Stimulated activated CD8-positive, alpha-beta memory T cell treated with anti-CD3 and anti-CD28 coated beads, Interleukin-12 subunit alpha, Interleukin-12 subunit beta, amount 100 ng/mL, for 1 hour (primary cell): ENCODE results near the gene SLC25A12.
"Not testable (repeated sequence)": the region's sequence is repeated elsewhere in the genome, so short reads cannot be mapped to it uniquely, and the experiment has no call there.

Experiments used
- DNase-seq: peaks from one replicate; pipeline ENCODE4 v3.0.0-alpha.2; 2020; ENCODE audit warnings: low read depth

SLC25A12 gene

DNA sequence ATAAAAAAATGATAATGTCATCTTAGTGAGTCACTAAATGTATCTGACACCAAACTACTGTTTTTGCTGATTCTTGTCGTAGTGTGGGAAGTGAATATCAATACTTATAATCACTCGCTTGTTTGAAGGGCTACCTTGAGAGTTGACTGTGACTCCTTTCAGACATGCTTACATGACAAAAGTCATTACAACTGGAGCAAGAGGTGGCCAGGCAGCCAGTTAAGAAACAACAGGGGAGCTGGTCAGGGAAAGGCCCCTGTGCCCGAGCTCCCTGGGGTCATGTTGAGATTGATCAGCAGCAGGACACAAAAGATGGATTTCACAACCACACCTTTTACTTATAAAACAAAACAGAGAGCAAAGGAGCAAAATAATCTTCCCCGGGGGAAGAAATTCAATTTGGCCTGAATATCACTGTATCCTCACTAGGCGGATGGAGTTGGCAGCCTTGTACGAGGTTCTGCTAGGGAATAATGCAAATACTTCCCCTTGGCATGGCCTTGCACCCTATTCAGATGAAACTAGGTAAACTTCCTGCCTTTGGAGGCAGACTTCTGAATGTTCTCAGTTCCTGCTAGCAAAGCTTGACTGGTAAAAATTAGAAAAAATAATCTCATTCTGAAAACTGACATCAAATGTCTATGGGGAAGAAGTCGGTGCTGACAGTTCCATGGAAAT, 105.6 kb downstream of the SLC25A12 start:
- DNase-seq: no peak

- no peak for DNase-seq
Measured at GRCh38 chr2:171787333-171788072, 106.5 kb downstream of the SLC25A12 start.

GRCh38 chr2:171785450-171785849, 108.6 kb downstream of the SLC25A12 start:
- DNase-seq: no peak

DNA sequence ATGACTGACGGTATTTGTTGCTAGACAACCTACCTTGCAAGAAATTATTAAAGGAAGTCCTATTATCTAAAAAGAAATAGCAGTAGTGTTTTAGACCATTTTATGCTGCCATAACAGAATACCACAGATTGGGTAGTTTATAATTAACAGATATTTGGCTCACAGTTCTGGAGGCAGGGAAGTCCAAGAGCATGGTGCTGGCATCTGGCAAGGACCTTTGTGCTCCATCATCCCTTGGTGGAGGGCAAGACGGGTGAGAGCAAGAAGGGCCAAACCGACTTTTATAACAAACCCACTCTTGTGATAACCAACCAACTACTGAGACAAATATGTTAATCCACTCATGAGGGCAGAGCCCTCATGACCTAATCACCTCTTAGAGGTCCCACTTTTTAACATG, 115.5 kb downstream of the SLC25A12 start:
- DNase-seq: no peak

DNA sequence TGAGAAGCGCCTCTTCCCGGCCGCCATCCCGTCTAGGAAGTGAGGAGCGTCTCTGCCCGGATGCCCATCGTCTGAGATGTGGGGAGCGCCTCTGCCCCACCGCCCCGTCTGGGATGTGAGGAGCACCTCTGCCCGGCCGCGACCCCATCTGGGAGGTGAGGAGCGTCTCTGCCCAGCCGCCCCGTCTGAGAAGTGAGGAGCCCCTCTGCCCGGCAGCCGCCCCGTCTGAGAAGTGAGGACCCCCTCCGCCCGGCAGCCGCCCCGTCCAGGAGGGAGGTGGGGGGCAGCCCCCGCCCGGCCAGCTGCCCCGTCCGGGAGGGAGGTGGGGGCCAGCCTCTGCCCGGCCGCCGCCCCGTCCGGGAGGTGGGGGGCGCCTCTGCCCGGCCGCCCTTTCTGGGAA, 119.5 kb downstream of the SLC25A12 start:
- DNase-seq: not testable (repeated sequence)

- DNase-seq: no peak
Measured at GRCh38 chr2:171772373-171772772, 121.7 kb downstream of the SLC25A12 start.

GRCh38 chr2:171771463-171771862, 122.6 kb downstream of the SLC25A12 start:
- DNase-seq: no peak

DNA sequence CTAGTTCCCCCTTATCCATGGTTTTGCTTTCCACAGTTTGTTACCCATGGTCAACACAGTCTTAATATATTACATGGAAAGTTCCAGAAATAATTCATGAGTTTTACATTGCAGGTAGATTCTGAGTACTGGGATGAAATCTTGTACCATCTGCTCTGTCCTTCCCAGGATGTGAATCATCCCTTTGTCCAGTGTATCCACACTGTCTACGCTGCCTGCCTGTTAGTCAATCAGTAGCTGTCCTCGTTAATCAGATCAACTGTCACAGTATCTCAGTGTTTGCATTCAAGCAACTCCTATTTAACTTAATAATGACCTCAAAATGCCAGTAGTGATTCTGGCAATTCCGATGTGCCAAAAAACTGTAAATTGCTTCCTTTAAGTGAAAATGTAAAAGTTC, 130.4 kb downstream of the SLC25A12 start:
- no peak for DNase-seq

DNA sequence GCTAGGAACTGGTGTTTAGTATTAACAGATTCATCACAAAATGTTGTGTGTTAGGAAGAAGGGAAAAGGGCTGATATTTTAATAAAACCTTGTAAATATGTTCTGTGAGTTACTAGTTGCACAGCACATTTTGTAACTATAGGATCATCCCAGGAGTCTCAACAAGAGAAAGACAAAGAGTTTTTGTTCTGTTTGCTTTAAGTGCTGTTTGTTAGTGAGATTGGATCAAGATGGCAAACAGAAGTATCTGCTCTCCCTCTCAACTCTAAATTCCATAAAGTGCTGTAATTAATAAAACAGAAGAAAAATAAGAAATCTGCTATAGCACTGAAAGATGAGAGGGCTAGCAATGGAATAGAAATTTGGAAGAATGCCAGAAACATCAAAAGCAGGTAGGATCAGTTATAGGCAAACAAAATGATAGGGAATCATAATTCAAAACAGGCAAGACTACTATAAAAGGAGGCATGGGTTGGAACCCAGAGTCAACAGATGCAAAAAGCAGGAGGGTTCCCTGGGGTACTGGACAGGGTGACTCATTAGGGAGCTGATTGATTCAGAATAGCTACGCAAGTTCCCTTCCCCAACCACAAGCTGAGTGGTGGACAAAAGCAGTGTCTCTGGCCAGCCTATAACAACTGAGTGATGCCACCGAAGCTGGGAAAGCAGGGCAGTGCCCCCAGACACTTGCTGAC, 131.0 kb downstream of the SLC25A12 start:
- no peak for DNase-seq

DNA sequence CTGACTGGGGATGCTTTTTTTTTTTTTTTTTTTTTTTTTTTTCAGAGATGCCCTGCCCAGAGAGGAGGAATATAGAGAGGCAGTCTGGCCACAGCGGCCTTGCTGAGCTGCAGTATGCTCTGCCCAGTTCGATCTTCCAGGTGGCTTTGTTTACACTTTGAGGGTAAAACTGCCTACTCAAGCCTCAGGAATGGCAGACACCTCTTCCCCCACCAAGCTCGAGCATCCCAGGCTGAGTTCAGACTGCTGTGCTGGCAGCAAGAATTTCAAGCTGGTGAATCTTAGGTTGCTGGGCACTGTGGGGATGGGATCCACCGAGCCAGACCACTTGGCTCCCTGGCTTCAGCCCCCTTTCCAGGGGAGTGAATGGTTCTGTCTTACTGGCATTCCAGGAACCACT, 132.9 kb downstream of the SLC25A12 start:
- not testable (repeated sequence) for DNase-seq

GRCh38 chr2:171758762-171759161, 135.3 kb downstream of the SLC25A12 start:
- DNase-seq: not testable (repeated sequence)

GRCh38 chr2:171754254-171754939, 139.6 kb downstream of the SLC25A12 start:
- DNase-seq: no peak

GRCh38 chr2:171747371-171747770, 146.7 kb downstream of the SLC25A12 start:
- DNase-seq: no peak

DNA sequence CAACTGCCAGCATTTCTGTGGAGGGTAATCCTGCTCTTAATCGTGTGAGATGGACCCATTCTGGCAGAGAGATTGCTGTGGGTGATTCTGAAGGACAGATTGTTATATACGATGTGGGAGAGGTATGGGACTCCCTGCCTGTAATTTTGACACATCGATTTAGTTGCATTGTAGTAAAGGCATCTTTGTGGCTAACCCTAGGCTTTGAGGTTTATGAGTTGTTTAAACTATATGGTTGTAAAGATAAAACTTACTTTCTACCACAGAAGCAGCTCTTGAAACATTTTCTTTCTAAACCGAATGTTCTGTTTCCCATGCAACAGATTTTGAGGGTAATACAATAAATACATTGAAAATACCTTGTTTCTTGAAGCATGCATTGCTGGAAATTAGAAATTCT, 148.2 kb downstream of the SLC25A12 start:
- DNase-seq: no peak

GRCh38 chr2:171745141-171745540, 148.9 kb downstream of the SLC25A12 start:
- no peak for DNase-seq

GRCh38 chr2:171742760-171743159, 151.3 kb downstream of the SLC25A12 start:
- DNase-seq: no peak

DNA sequence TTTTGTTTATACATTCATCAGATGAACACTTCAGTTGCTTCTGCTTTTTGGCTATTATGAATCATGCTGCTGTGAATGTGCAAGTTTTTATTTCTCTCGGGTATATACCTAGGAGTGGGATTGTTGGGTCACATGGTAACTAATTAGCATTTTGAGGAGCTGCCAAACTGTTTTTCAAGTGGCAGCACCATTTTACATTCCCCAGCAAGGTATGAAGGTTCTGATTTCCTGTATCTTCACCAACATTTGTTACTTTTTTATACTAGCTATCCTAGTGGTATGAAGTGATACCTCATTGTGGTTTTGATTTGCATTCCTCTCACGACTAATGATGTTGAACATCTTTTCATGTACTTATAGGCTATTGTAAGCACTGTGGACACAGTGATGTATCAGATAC, 152.9 kb downstream of the SLC25A12 start:
- DNase-seq: no peak

- no peak for DNase-seq
Measured at GRCh38 chr2:171735991-171736710, 157.9 kb downstream of the SLC25A12 start.
